Breast epithelium (tissue), 4 donors: ENCODE results near the gene RNF187. TPM values are rescaled to one million over a fixed set of nuclear protein-coding genes. Genes with fewer than 3 reads are reported as not detected.

Experiments
- DNase-seq, 2 donors: peaks; one replicate each; pipeline ENCODE4 v3.0.0-alpha.2; 2019; ENCODE audit warnings: low spot score in 2 of 2
- H3K27ac ChIP-seq, 2 donors: fragments of 200-600 bp; sonication (generic) in 1 of 2; one replicate each; pipeline ENCODE4 v1.5.1; 2016 to 2019; ENCODE audit warnings: mild to moderate bottlenecking in 1 of 2
- H3K27me3 ChIP-seq, 2 donors: fragments of 200-600 bp; sonication (generic) in 1 of 2; one replicate each; pipeline versions ENCODE4 v1.5.1 to v1.6.0; 2017 to 2019; ENCODE audit warnings: control low read depth in 1 of 2, mild to moderate bottlenecking in 1 of 2
- H3K36me3 ChIP-seq: fragments of 200-600 bp; one replicate; pipeline ENCODE4 v1.5.1; 2019
- H3K4me1 ChIP-seq, 2 donors: fragments of 200-600 bp; sonication (generic); one replicate each; pipeline ENCODE4 v1.5.1; 2016 to 2019; ENCODE audit warnings: control low read depth in 1 of 2
- H3K4me3 ChIP-seq, 3 donors: fragments of 200-600 bp; sonication (generic); 1 replicate in 2 of 3; 2 replicates in 1 of 3; pipeline ENCODE4 v1.5.1; 2016 to 2019; ENCODE audit warnings: mild to moderate bottlenecking in 3 of 3, moderate library complexity in 2 of 3
- H3K9me3 ChIP-seq, 2 donors: fragments of 200-600 bp; sonication (generic) in 1 of 2; one replicate each; pipeline ENCODE4 v1.5.1; 2016 to 2019; ENCODE audit warnings: control low read depth in 1 of 2
- POLR2A ChIP-seq: fragments of 450-650 bp; IDR thresholded peaks from one replicate; pipeline ENCODE4 v1.6.1; 2016; ENCODE audit warnings: antibody characterized with exemption, mild to moderate bottlenecking, moderate library complexity
- POLR2AphosphoS5 ChIP-seq, 3 donors: sonication (generic); formaldehyde crosslinking; IDR thresholded peaks; one replicate each; pipeline ENCODE4 v1.6.1; 2017; ENCODE audit warnings: antibody characterized with exemption in 3 of 3
- intact Hi-C: fragments of 100-400 bp; cut with DNase I; formaldehyde crosslinking; loops from one replicate; pipeline ENCODE4 v1.15.1; 2023; ENCODE audit warnings: low total_unique reads
- total RNA-seq, 3 donors: library from RNA; depleted of rRNA; stranded (reverse); fragments of >200 nt; gene quantifications; one replicate each; pipeline ENCODE4 v1.1.0, GENCODE V29; 2016
- TF ChIP-seq, protein P1 (sequence below), 3 donors: fragments of 450-650 bp; IDR thresholded peaks; one replicate each; pipeline ENCODE4 v1.5.1; 2016 to 2017; ENCODE audit warnings: antibody characterized with exemption in 3 of 3, mild to moderate bottlenecking in 3 of 3, moderate library complexity in 3 of 3

RNF187 gene
- total RNA-seq, 3 donors from 2014 or later, result 26.9 to 33.7 (median 33.1) TPM

- no peak for TF ChIP-seq POLR2A
- no peak for TF ChIP-seq POLR2AphosphoS5 (IDR thresholded peaks at IDR 0.05)
- Histone ChIP-seq H3K27me3 (no peaks in the 10 kb centered on the region), H3K27ac (no peak overlapping the region), H3K36me3 (no peaks in the 10 kb centered on the region), H3K4me1 (no peaks in the 10 kb centered on the region), H3K9me3 (no peaks in the 10 kb centered on the region), H3K4me3 (no peak overlapping the region)
- intact Hi-C loops, result no loop called here
- DNase-seq, result peak in 1 of 2 donors; percentile 13
These were observed 56.2 kb downstream of the RNF187 start for GRCh38 chr1:228543396-228543795.

DNA sequence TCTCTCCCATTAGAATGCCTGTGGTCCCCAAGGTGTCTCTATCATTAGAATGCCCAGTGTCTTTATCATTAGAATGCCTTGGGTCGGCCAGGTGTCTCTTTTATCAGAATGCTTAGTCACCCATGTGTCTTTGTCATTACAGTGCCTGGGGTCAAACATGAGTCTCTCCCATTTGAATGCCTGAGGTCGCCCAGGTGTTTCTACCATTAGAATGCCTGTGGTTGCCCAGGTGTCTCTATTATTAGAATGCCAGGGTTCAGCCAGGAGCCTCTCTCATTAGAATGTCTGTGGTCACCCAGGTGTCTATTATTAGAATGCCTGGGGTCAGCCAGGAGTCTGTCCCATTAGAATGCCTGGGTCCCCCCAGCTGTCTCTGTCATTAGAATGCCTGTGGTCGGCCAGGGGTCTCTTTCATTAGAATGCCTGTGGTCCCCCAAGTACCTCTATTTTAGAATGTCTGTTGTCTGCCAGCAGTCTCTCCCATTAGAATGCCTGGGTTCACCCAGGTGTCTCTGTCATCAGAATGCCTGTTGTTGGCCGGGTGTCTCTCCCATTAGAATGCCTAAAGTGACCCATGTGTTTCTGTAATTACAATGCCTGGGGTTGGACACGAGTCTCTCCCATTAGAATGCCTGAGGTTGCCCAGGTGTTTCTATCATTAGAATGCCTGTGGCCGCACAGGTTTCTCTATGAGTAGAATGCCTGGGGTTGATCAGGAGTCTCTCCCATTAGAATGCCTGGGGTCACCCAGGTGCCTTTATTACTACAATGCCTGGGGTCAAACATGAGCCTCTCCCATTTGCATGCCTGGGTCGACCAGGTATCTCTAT lies 57.1 kb downstream of the RNF187 start:
- Histone ChIP-seq H3K4me3 (no peak overlapping the region), H3K4me1 (no peaks in the 10 kb centered on the region), H3K27ac (peak overlapping the region in 1 of 2 donors; percentile 14), H3K36me3 (no peaks in the 10 kb centered on the region), H3K27me3 (no peaks in the 10 kb centered on the region), H3K9me3 (no peaks in the 10 kb centered on the region)
- peak in 1 of 2 donors; percentile 70 for DNase-seq
- intact Hi-C loops, result no loop called here
- TF ChIP-seq, protein P1, sequence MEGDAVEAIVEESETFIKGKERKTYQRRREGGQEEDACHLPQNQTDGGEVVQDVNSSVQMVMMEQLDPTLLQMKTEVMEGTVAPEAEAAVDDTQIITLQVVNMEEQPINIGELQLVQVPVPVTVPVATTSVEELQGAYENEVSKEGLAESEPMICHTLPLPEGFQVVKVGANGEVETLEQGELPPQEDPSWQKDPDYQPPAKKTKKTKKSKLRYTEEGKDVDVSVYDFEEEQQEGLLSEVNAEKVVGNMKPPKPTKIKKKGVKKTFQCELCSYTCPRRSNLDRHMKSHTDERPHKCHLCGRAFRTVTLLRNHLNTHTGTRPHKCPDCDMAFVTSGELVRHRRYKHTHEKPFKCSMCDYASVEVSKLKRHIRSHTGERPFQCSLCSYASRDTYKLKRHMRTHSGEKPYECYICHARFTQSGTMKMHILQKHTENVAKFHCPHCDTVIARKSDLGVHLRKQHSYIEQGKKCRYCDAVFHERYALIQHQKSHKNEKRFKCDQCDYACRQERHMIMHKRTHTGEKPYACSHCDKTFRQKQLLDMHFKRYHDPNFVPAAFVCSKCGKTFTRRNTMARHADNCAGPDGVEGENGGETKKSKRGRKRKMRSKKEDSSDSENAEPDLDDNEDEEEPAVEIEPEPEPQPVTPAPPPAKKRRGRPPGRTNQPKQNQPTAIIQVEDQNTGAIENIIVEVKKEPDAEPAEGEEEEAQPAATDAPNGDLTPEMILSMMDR (IDR thresholded peaks at IDR 0.05), result no peak

GRCh38 chr1:228544921-228545591 lies 57.9 kb downstream of the RNF187 start:
- Histone ChIP-seq H3K36me3 (no peaks in the 10 kb centered on the region), H3K27me3 (no peaks in the 10 kb centered on the region), H3K27ac (peak overlapping the region in 1 of 2 donors; percentile 14), H3K4me3 (no peak overlapping the region), H3K4me1 (no peaks in the 10 kb centered on the region), H3K9me3 (no peaks in the 10 kb centered on the region)
- intact Hi-C loops, result no loop called here
- peak in 1 of 2 donors; percentile 16 for DNase-seq
- TF ChIP-seq, protein P1 (IDR thresholded peaks at IDR 0.05), result no peak
- TF ChIP-seq POLR2A (no peak), POLR2AphosphoS5 (IDR thresholded peaks at IDR 0.05) (no peak)

Other genes with a start within 250 kb of the RNF187 start
- 10 to 100 TPM; 17.0 to 17.7 (median 17.3) TPM for gene TRIM11, start 80.5 kb upstream of the RNF187 start, total RNA-seq
- 1 to 10 TPM in 2 of 3 donors, not detected in 1; 7.3 to 9.5 TPM for gene TRIM17, start 70.5 kb upstream of the RNF187 start, total RNA-seq
- 10 to 100 TPM; 28.8 to 31.5 (median 29.7) TPM for gene RHOU, start 248.1 kb downstream of the RNF187 start, total RNA-seq